Liver (tissue), 9 donors: ENCODE data around the gene UBFD1. TPM values are rescaled to one million over a fixed set of nuclear protein-coding genes. Genes with fewer than 3 reads are reported as not detected.

Experiments
- DNase-seq: peaks from one replicate; pipeline ENCODE4 v3.0.0-alpha.2; 2017; ENCODE audit warnings: low spot score
- H3K27ac ChIP-seq, 2 donors: one replicate each; pipeline ENCODE4 v1.7.0; 2013; ENCODE audit warnings: inconsistent platforms in 2 of 2, low read length in 2 of 2, control low read depth in 1 of 2, low read depth in 1 of 2, mild to moderate bottlenecking in 1 of 2
- H3K27me3 ChIP-seq, 4 donors: one replicate each; pipeline versions ENCODE4 v1.6.1 to v1.7.0; 2013; ENCODE audit warnings: low read length in 3 of 4, inconsistent platforms in 1 of 4, mild to moderate bottlenecking in 1 of 4, moderate library complexity in 1 of 4; ENCODE audit not compliant: control insufficient read depth in 4 of 4, insufficient read depth in 4 of 4
- H3K36me3 ChIP-seq, 4 donors: one replicate each; pipeline versions ENCODE4 v1.6.1 to v1.7.0; 2013; ENCODE audit warnings: low read length in 3 of 4, mild to moderate bottlenecking in 3 of 4, low read depth in 1 of 4, moderate library complexity in 1 of 4; ENCODE audit not compliant: control insufficient read depth in 4 of 4, insufficient read depth in 3 of 4
- H3K4me1 ChIP-seq, 4 donors: one replicate each; pipeline versions ENCODE4 v1.6.1 to v1.7.0; 2013; ENCODE audit warnings: low read length in 3 of 4, mild to moderate bottlenecking in 3 of 4, moderate library complexity in 1 of 4; ENCODE audit not compliant: control insufficient read depth in 4 of 4, insufficient read depth in 4 of 4
- H3K4me3 ChIP-seq, 3 donors: one replicate each; pipeline versions ENCODE4 v1.6.1 to v1.7.0; 2013; ENCODE audit warnings: low read length in 3 of 3, control low read depth in 1 of 3, low read depth in 1 of 3, mild to moderate bottlenecking in 1 of 3
- H3K9ac ChIP-seq, 2 donors: one replicate each; pipeline ENCODE4 v1.7.0; 2013; ENCODE audit warnings: low read length in 2 of 2, mild to moderate bottlenecking in 2 of 2, moderate library complexity in 2 of 2, control low read depth in 1 of 2, low read depth in 1 of 2
- H3K9me3 ChIP-seq, 4 donors: one replicate each; pipeline versions ENCODE4 v1.6.1 to v1.7.0; 2013; ENCODE audit warnings: low read length in 3 of 4; ENCODE audit not compliant: control insufficient read depth in 4 of 4
- FOXA1 ChIP-seq: IDR thresholded peaks from 2 replicates; pipeline ENCODE4 v1.6.1; 2016; ENCODE audit warnings: antibody characterized with exemption
- FOXA2 ChIP-seq: IDR thresholded peaks from 2 replicates; pipeline ENCODE4 v1.6.1; 2016; ENCODE audit warnings: antibody characterized with exemption
- GABPA ChIP-seq, 2 donors: IDR thresholded peaks in 1 of 2; conservative IDR thresholded peaks in 1 of 2; 2 replicates each; pipeline ENCODE4 v1.6.1; 2016; ENCODE audit warnings: antibody characterized with exemption in 2 of 2, mild to moderate bottlenecking in 1 of 2, moderate library complexity in 1 of 2
- HNF4A ChIP-seq, 2 donors: conservative IDR thresholded peaks; 2 replicates each; pipeline ENCODE4 v1.6.1; 2016; ENCODE audit warnings: antibody characterized with exemption in 2 of 2, mild to moderate bottlenecking in 2 of 2
- HNF4G ChIP-seq: IDR thresholded peaks from 2 replicates; pipeline ENCODE4 v1.6.1; 2016; ENCODE audit warnings: antibody characterized with exemption
- JUND ChIP-seq, 2 donors: IDR thresholded peaks; 2 replicates each; pipeline ENCODE4 v1.6.1; 2016; ENCODE audit warnings: antibody characterized with exemption in 2 of 2
- NR2F2 ChIP-seq: IDR thresholded peaks from 2 replicates; pipeline ENCODE4 v1.6.1; 2016; ENCODE audit warnings: antibody characterized with exemption
- RAD21 ChIP-seq, 2 donors: IDR thresholded peaks; 2 replicates each; pipeline ENCODE4 v1.6.1; 2016; ENCODE audit warnings: antibody characterized with exemption in 2 of 2, mild to moderate bottlenecking in 2 of 2
- SP1 ChIP-seq: IDR thresholded peaks from 2 replicates; pipeline ENCODE4 v1.6.1; 2018; ENCODE audit warnings: antibody characterized with exemption, mild to moderate bottlenecking
- TAF1 ChIP-seq: conservative IDR thresholded peaks from 2 replicates; pipeline ENCODE4 v1.6.1; 2016; ENCODE audit warnings: antibody characterized with exemption, mild to moderate bottlenecking
- YY1 ChIP-seq: IDR thresholded peaks from 2 replicates; pipeline ENCODE4 v1.6.1; 2016; ENCODE audit warnings: antibody characterized with exemption, mild to moderate bottlenecking
- ZBTB33 ChIP-seq: IDR thresholded peaks from 2 replicates; pipeline ENCODE4 v1.6.1; 2016; ENCODE audit warnings: antibody characterized with exemption
- WGBS: extraction: QIAGEN DNeasy Blood & Tissue Kit; methylation state at CpG from one replicate; pipeline ENCODE4 v1.1.7; 2013; 5-methylcytosine and 5-hydroxymethylcytosine counted together
- polyA plus RNA-seq, 2 donors: library from polyadenylated mRNA; stranded (reverse) in 1 of 2; unstranded in 1 of 2; fragments of 200-250 nt in 1 of 2; fragments of >200 nt in 1 of 2; fragmentation: Nextera tagmentation in 1 of 2; extraction: Ambion mirVana in 1 of 2; gene quantifications; one replicate each; pipeline versions ENCODE4 v1.2.1 to v1.2.3, GENCODE V29; 2013 to 2015
- total RNA-seq, 2 donors: library from RNA; depleted of rRNA; stranded (reverse); fragments of >200 nt; gene quantifications; one replicate each; pipeline ENCODE4 v1.2.3, GENCODE V29; 2014
- TF ChIP-seq, protein P1 (sequence below): IDR thresholded peaks from 2 replicates; pipeline ENCODE4 v1.6.1; 2016; ENCODE audit warnings: antibody characterized with exemption
- TF ChIP-seq, protein P2 (sequence below): IDR thresholded peaks from 2 replicates; pipeline ENCODE4 v1.6.1; 2016; ENCODE audit warnings: antibody characterized with exemption, mild to moderate bottlenecking
- TF ChIP-seq, protein P3 (sequence below): fragments of 150-350 bp; IDR thresholded peaks from 2 replicates; pipeline ENCODE4 v1.5.1; 2017; ENCODE audit warnings: improper control_type of control experiment, low read depth, low read length; ENCODE audit not compliant: missing input control
- donor health status: healthy.
- donor health status: healthy.
- donor health status: healthy.
- donor health status: healthy.
- donor health status: healthy.

The UBFD1 gene
- total and polyA plus RNA-seq, 4 donors: 9.2 to 42.4 (median 25.6) TPM

GRCh38 chr16:23572394-23572793 is 14.9 kb downstream of the UBFD1 start:
- H3K36me3 ChIP-seq: peaks cover 14 to 55% (median 46%) of the 10 kb centered on the region in 4 donors
- DNase-seq: no peak

GRCh38 chr16:23573817-23574216 is 16.3 kb downstream of the UBFD1 start:
- Histone ChIP-seq H3K9ac (no peak overlapping the region), H3K9me3 (no peaks in the 10 kb centered on the region), H3K27me3 (no peaks in the 10 kb centered on the region), H3K4me3 (no peak overlapping the region), H3K36me3 (peaks cover 7 to 48% (median 44%) of the 10 kb centered on the region in 4 donors), H3K27ac (no peak overlapping the region), H3K4me1 (no peaks in the 10 kb centered on the region)
- WGBS: 95% methylated on average over 5 of the region's 5 CpGs
- no peak for DNase-seq
- TF ChIP-seq TAF1 (no peak), ZBTB33 (no peak), FOXA2 (no peak), YY1 (no peak), HNF4A (conservative IDR thresholded peaks at IDR 0.05) (no peak), FOXA1 (no peak), GABPA (IDR thresholded peaks at IDR 0.05 in 1 of 2, conservative IDR thresholded peaks at IDR 0.05 in 1 of 2) (no peak), SP1 (no peak)
- TF ChIP-seq, protein P1, sequence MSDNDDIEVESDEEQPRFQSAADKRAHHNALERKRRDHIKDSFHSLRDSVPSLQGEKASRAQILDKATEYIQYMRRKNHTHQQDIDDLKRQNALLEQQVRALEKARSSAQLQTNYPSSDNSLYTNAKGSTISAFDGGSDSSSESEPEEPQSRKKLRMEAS: no peak
- TF ChIP-seq, protein P2, sequence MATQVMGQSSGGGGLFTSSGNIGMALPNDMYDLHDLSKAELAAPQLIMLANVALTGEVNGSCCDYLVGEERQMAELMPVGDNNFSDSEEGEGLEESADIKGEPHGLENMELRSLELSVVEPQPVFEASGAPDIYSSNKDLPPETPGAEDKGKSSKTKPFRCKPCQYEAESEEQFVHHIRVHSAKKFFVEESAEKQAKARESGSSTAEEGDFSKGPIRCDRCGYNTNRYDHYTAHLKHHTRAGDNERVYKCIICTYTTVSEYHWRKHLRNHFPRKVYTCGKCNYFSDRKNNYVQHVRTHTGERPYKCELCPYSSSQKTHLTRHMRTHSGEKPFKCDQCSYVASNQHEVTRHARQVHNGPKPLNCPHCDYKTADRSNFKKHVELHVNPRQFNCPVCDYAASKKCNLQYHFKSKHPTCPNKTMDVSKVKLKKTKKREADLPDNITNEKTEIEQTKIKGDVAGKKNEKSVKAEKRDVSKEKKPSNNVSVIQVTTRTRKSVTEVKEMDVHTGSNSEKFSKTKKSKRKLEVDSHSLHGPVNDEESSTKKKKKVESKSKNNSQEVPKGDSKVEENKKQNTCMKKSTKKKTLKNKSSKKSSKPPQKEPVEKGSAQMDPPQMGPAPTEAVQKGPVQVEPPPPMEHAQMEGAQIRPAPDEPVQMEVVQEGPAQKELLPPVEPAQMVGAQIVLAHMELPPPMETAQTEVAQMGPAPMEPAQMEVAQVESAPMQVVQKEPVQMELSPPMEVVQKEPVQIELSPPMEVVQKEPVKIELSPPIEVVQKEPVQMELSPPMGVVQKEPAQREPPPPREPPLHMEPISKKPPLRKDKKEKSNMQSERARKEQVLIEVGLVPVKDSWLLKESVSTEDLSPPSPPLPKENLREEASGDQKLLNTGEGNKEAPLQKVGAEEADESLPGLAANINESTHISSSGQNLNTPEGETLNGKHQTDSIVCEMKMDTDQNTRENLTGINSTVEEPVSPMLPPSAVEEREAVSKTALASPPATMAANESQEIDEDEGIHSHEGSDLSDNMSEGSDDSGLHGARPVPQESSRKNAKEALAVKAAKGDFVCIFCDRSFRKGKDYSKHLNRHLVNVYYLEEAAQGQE: no peak
- TF ChIP-seq, protein P3, sequence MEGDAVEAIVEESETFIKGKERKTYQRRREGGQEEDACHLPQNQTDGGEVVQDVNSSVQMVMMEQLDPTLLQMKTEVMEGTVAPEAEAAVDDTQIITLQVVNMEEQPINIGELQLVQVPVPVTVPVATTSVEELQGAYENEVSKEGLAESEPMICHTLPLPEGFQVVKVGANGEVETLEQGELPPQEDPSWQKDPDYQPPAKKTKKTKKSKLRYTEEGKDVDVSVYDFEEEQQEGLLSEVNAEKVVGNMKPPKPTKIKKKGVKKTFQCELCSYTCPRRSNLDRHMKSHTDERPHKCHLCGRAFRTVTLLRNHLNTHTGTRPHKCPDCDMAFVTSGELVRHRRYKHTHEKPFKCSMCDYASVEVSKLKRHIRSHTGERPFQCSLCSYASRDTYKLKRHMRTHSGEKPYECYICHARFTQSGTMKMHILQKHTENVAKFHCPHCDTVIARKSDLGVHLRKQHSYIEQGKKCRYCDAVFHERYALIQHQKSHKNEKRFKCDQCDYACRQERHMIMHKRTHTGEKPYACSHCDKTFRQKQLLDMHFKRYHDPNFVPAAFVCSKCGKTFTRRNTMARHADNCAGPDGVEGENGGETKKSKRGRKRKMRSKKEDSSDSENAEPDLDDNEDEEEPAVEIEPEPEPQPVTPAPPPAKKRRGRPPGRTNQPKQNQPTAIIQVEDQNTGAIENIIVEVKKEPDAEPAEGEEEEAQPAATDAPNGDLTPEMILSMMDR: no peak

More at GRCh38 chr16:23572394-23572793, 14.9 kb downstream of the UBFD1 start:
- Histone ChIP-seq H3K9me3 (no peaks in the 10 kb centered on the region), H3K4me3 (no peak overlapping the region), H3K27ac (no peak overlapping the region), H3K4me1 (no peaks in the 10 kb centered on the region), H3K27me3 (no peaks in the 10 kb centered on the region), H3K9ac (no peak overlapping the region)
- TF ChIP-seq JUND (IDR thresholded peaks at IDR 0.05) (no peak), RAD21 (IDR thresholded peaks at IDR 0.05) (no peak), ZBTB33 (no peak), HNF4G (no peak), SP1 (no peak), HNF4A (conservative IDR thresholded peaks at IDR 0.05) (no peak), NR2F2 (no peak)
- WGBS: 97% methylated on average over 9 of the region's 9 CpGs
